Tibial nerve (tissue), 4 donors: ENCODE data around the gene BPIFB2.

ENCODE experiments used
- EP300 ChIP-seq, 2 donors: sonication (generic); formaldehyde crosslinking; IDR thresholded peaks; one replicate each; pipeline ENCODE4 v1.6.1; 2017; ENCODE audit warnings: antibody characterized with exemption in 2 of 2, mild to moderate bottlenecking in 1 of 2
- POLR2A ChIP-seq, 2 donors: fragments of 450-650 bp; IDR thresholded peaks; one replicate each; pipeline ENCODE4 v1.6.1; 2017; ENCODE audit warnings: antibody characterized with exemption in 2 of 2, mild to moderate bottlenecking in 2 of 2, moderate library complexity in 2 of 2
- TF ChIP-seq, protein P1 (sequence below), 5 experiments: fragments of 200-600 bp in 3 of 5; fragments of 450-650 bp in 2 of 5; sonication (generic) in 3 of 5; IDR thresholded peaks; one replicate each; pipeline ENCODE4 v1.5.1; 2016 to 2019; ENCODE audit warnings: antibody characterized with exemption in 5 of 5, mild to moderate bottlenecking in 3 of 5, moderate library complexity in 2 of 5

DNA sequence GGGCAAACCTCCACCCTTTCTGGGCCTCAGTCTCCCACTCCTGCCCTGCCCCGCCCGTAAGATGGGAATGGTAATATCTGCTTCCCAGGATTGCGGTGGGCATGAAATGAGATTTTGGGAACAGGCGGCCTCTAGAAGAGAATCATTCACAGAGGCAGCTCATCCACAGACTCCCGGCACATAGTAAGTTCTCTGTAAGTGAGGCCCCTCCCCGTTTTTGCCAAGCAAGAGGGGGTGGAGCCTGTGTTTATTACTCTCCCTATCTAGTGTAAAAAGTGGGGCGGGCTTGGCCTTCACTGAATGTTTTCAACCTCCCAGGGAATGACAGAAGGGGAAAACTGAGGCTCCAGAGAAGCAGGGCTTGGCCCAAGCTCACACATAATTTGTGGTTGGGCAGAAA, 23.3 kb upstream of the BPIFB2 start:
- TF ChIP-seq POLR2A (IDR thresholded peaks at IDR 0.05) (no peak), EP300 (IDR thresholded peaks at IDR 0.05) (peak in 1 of 2 donors; percentile 41)
- TF ChIP-seq, protein P1, sequence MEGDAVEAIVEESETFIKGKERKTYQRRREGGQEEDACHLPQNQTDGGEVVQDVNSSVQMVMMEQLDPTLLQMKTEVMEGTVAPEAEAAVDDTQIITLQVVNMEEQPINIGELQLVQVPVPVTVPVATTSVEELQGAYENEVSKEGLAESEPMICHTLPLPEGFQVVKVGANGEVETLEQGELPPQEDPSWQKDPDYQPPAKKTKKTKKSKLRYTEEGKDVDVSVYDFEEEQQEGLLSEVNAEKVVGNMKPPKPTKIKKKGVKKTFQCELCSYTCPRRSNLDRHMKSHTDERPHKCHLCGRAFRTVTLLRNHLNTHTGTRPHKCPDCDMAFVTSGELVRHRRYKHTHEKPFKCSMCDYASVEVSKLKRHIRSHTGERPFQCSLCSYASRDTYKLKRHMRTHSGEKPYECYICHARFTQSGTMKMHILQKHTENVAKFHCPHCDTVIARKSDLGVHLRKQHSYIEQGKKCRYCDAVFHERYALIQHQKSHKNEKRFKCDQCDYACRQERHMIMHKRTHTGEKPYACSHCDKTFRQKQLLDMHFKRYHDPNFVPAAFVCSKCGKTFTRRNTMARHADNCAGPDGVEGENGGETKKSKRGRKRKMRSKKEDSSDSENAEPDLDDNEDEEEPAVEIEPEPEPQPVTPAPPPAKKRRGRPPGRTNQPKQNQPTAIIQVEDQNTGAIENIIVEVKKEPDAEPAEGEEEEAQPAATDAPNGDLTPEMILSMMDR (IDR thresholded peaks at IDR 0.05), result no peak
